ENCODE measurements around the gene GNPAT. TPM values are rescaled to one million over a fixed set of nuclear protein-coding genes. Genes with fewer than 3 reads are reported as not detected.

Gene GNPAT
- total RNA-seq, 1 experiment from 2014 or later: 55.3 TPM

GRCh38 chr1:231242516-231243198, 1.6 kb downstream of the GNPAT start:
- no peak for DNase-seq (ENCODE audit: low read depth)

GRCh38 chr1:231248778-231249177, 7.8 kb downstream of the GNPAT start:
- no peak for DNase-seq (ENCODE audit: low read depth)

- DNase-seq (ENCODE audit: low read depth): no peak
These were observed 11.3 kb downstream of the GNPAT start for GRCh38 chr1:231252336-231252735.

- DNase-seq (ENCODE audit: low read depth): no peak
These were observed 19.3 kb downstream of the GNPAT start for GRCh38 chr1:231260351-231260750.

GRCh38 chr1:231264642-231265041, 23.6 kb downstream of the GNPAT start:
- DNase-seq (ENCODE audit: low read depth): no peak

GRCh38 chr1:231265379-231265778, 24.4 kb downstream of the GNPAT start:
- DNase-seq (ENCODE audit: low read depth): no peak

- no peak for DNase-seq (ENCODE audit: low read depth)
These were observed 25.9 kb downstream of the GNPAT start for GRCh38 chr1:231266811-231267322.

- no peak for DNase-seq (ENCODE audit: low read depth)
These were observed 31.2 kb downstream of the GNPAT start for GRCh38 chr1:231272173-231272572.

GRCh38 chr1:231272880-231273279, 31.9 kb downstream of the GNPAT start:
- peak; percentile 48 for DNase-seq (ENCODE audit: low read depth)

GRCh38 chr1:231274119-231274825, 33.3 kb downstream of the GNPAT start:
- DNase-seq (ENCODE audit: low read depth): no peak

GRCh38 chr1:231278100-231278790, 37.2 kb downstream of the GNPAT start:
- DNase-seq (ENCODE audit: low read depth): no peak

GRCh38 chr1:231279081-231279480, 38.1 kb downstream of the GNPAT start:
- DNase-seq (ENCODE audit: low read depth): peak; percentile 23

- DNase-seq (ENCODE audit: low read depth): no peak
These were observed 38.7 kb downstream of the GNPAT start for GRCh38 chr1:231279683-231280082.

- no peak for DNase-seq (ENCODE audit: low read depth)
These were observed 43.4 kb downstream of the GNPAT start for GRCh38 chr1:231284441-231284840.

GRCh38 chr1:231286603-231287002, 45.6 kb downstream of the GNPAT start:
- DNase-seq (ENCODE audit: low read depth): no peak

- DNase-seq (ENCODE audit: low read depth): no peak
These were observed 54.9 kb downstream of the GNPAT start for GRCh38 chr1:231295938-231296337.

- DNase-seq (ENCODE audit: low read depth): no peak
These were observed 61.0 kb downstream of the GNPAT start for GRCh38 chr1:231301990-231302389.

GRCh38 chr1:231310391-231310934, 69.5 kb downstream of the GNPAT start:
- DNase-seq (ENCODE audit: low read depth): no peak

GRCh38 chr1:231311720-231312431, 70.9 kb downstream of the GNPAT start:
- DNase-seq (ENCODE audit: low read depth): no peak

GRCh38 chr1:231312432-231312788, 71.4 kb downstream of the GNPAT start:
- no peak for DNase-seq (ENCODE audit: low read depth)

- DNase-seq (ENCODE audit: low read depth): no peak
These were observed 72.6 kb downstream of the GNPAT start for GRCh38 chr1:231313661-231314060.

All from HT1080 (cell line).